Activated CD4-positive, alpha-beta T cell treated with anti-CD3 and anti-CD28 coated beads, Interleukin-2, amount 10 ng/mL, durations not matched to agents 7 days and 5 days (primary cell): ENCODE results near the gene FST. TPM values are rescaled to one million over a fixed set of nuclear protein-coding genes. Genes with fewer than 3 reads are reported as not detected.

Source experiments
- CTCF ChIA-PET: fragments of 350-600 bp; sonication (Branson Sonifier 250); formaldehyde crosslinking; loops from one replicate; lab custom pipeline; 2021; ENCODE audit warnings: antibody characterized with exemption; lab: Charles Lee
- POLR2A ChIA-PET: fragments of 350-600 bp; sonication (Branson Sonifier 250); formaldehyde crosslinking; loops from one replicate; lab custom pipeline; 2021; ENCODE audit warnings: antibody characterized with exemption; lab: Charles Lee
- DNase-seq: peaks from one replicate; pipeline ENCODE4 v3.0.0-alpha.2; 2020
- H3K27ac Mint-ChIP-seq: one replicate; pipeline ENCODE4 v1.8.0; 2021; ENCODE audit warnings: mild to moderate bottlenecking, moderate library complexity, mixed read lengths
- H3K27me3 Mint-ChIP-seq: one replicate; pipeline ENCODE4 v1.8.0; 2021; ENCODE audit warnings: mixed read lengths
- H3K36me3 Mint-ChIP-seq: one replicate; pipeline ENCODE4 v1.8.0; 2021; ENCODE audit warnings: low read depth, mixed read lengths
- H3K4me1 Mint-ChIP-seq: one replicate; pipeline ENCODE4 v1.8.0; 2021; ENCODE audit warnings: mixed read lengths
- H3K4me3 Mint-ChIP-seq: one replicate; pipeline ENCODE4 v1.8.0; 2021; ENCODE audit warnings: mild to moderate bottlenecking, moderate library complexity, mixed read lengths
- H3K9me3 Mint-ChIP-seq: one replicate; pipeline ENCODE4 v1.8.0; 2021; ENCODE audit warnings: mixed read lengths
- total RNA-seq, 2 experiments: library from RNA; stranded (reverse); gene quantifications; one replicate each; pipeline ENCODE4 v1.2.3, GENCODE V29; 2021

FST gene
- total RNA-seq, result not detected

- Mint-ChIP-seq H3K4me1 (peaks cover 37% of the 10 kb centered on the region), H3K9me3 (no peaks in the 10 kb centered on the region), H3K4me3 (peak within 1 kb of the TSS; percentile 74), H3K36me3 (peaks cover 6% of the 10 kb centered on the region), H3K27ac (peak within 1 kb of the TSS; percentile 55), H3K27me3 (peaks cover 74% of the 10 kb centered on the region)
- CTCF ChIA-PET, result no interaction called here
- POLR2A ChIA-PET, result interaction anchor here (0.5 kb wide), 1 partner anchor 286 kb away, joined by 3 read pairs; no protein-coding TSS in a partner anchor
- DNase-seq, result no peak
Observed at GRCh38 chr5:53480416-53481158, at the start of gene FST. TSS of gene FST (plus strand) at chr5:53480629. CDS start at chr5:53480792, 163 bp downstream.

GRCh38 chr5:53431665-53432064 lies 48.8 kb upstream of the FST start:
- no peak for DNase-seq
- ChIA-PET POLR2A (no interaction called here), CTCF (no interaction called here)
- Mint-ChIP-seq H3K36me3 (no peaks in the 10 kb centered on the region), H3K27me3 (peaks cover 11% of the 10 kb centered on the region), H3K9me3 (no peaks in the 10 kb centered on the region), H3K4me3 (no peak overlapping the region), H3K27ac (no peak overlapping the region), H3K4me1 (no peaks in the 10 kb centered on the region)

- H3K27ac Mint-ChIP-seq, result no peak overlapping the region
- CTCF ChIA-PET, result no interaction called here
- no peaks in the 10 kb centered on the region for H3K4me1 Mint-ChIP-seq
- H3K9me3 Mint-ChIP-seq, result no peaks in the 10 kb centered on the region
- no peak for DNase-seq
- peaks cover 7% of the 10 kb centered on the region for H3K27me3 Mint-ChIP-seq
- no peak overlapping the region for H3K4me3 Mint-ChIP-seq
- POLR2A ChIA-PET, result no interaction called here
- no peaks in the 10 kb centered on the region for H3K36me3 Mint-ChIP-seq
Observed at GRCh38 chr5:53433026-53433425, 47.4 kb upstream of the FST start.

- Mint-ChIP-seq H3K27ac (no peak overlapping the region), H3K36me3 (no peaks in the 10 kb centered on the region), H3K27me3 (peaks cover 2% of the 10 kb centered on the region), H3K9me3 (no peaks in the 10 kb centered on the region), H3K4me3 (no peak overlapping the region), H3K4me1 (no peaks in the 10 kb centered on the region)
- no peak for DNase-seq
- ChIA-PET CTCF (no interaction called here), POLR2A (no interaction called here)
Observed at GRCh38 chr5:53434541-53434940, 45.9 kb upstream of the FST start.

GRCh38 chr5:53436480-53437191 lies 43.8 kb upstream of the FST start:
- no peaks in the 10 kb centered on the region for H3K4me1 Mint-ChIP-seq
- no peak overlapping the region for H3K27ac Mint-ChIP-seq
- H3K36me3 Mint-ChIP-seq, result no peaks in the 10 kb centered on the region
- H3K4me3 Mint-ChIP-seq, result no peak overlapping the region
- ChIA-PET POLR2A (no interaction called here), CTCF (no interaction called here)
- H3K27me3 Mint-ChIP-seq, result no peaks in the 10 kb centered on the region
- no peaks in the 10 kb centered on the region for H3K9me3 Mint-ChIP-seq
- no peak for DNase-seq

- no peak for DNase-seq
- Mint-ChIP-seq H3K4me1 (no peaks in the 10 kb centered on the region), H3K9me3 (no peaks in the 10 kb centered on the region), H3K4me3 (no peak overlapping the region), H3K27me3 (no peaks in the 10 kb centered on the region), H3K36me3 (no peaks in the 10 kb centered on the region), H3K27ac (no peak overlapping the region)
- ChIA-PET POLR2A (no interaction called here), CTCF (interaction anchor here (0.6 kb wide), 1 partner anchor 16 kb away, joined by 3 read pairs; no protein-coding TSS in a partner anchor)
Observed at GRCh38 chr5:53438079-53438478, 42.4 kb upstream of the FST start.

- CTCF ChIA-PET, result interaction anchor here (0.6 kb wide), 1 partner anchor 17 kb away, joined by 3 read pairs; no protein-coding TSS in a partner anchor
- no peaks in the 10 kb centered on the region for H3K27me3 Mint-ChIP-seq
- no peak for DNase-seq
- H3K9me3 Mint-ChIP-seq, result no peaks in the 10 kb centered on the region
- no peak overlapping the region for H3K27ac Mint-ChIP-seq
- H3K4me3 Mint-ChIP-seq, result no peak overlapping the region
- H3K4me1 Mint-ChIP-seq, result no peaks in the 10 kb centered on the region
- no peaks in the 10 kb centered on the region for H3K36me3 Mint-ChIP-seq
- POLR2A ChIA-PET, result no interaction called here
Observed at GRCh38 chr5:53438486-53439472, 41.6 kb upstream of the FST start.

GRCh38 chr5:53442961-53443360 lies 37.5 kb upstream of the FST start:
- Mint-ChIP-seq H3K4me3 (no peak overlapping the region), H3K27me3 (peaks cover 5% of the 10 kb centered on the region), H3K36me3 (no peaks in the 10 kb centered on the region), H3K9me3 (no peaks in the 10 kb centered on the region), H3K4me1 (no peaks in the 10 kb centered on the region), H3K27ac (no peak overlapping the region)
- ChIA-PET CTCF (interaction anchor here (1.5 kb wide), 1 partner anchor 22 kb away, joined by 3 read pairs; no protein-coding TSS in a partner anchor), POLR2A (no interaction called here)
- DNase-seq, result no peak

GRCh38 chr5:53445569-53445968 lies 34.9 kb upstream of the FST start:
- Mint-ChIP-seq H3K4me3 (no peak overlapping the region), H3K27me3 (peaks cover 8% of the 10 kb centered on the region), H3K36me3 (no peaks in the 10 kb centered on the region), H3K4me1 (no peaks in the 10 kb centered on the region), H3K27ac (no peak overlapping the region), H3K9me3 (no peaks in the 10 kb centered on the region)
- no peak for DNase-seq
- POLR2A ChIA-PET, result no interaction called here
- CTCF ChIA-PET, result no interaction called here

GRCh38 chr5:53446908-53447307 lies 33.5 kb upstream of the FST start:
- Mint-ChIP-seq H3K4me1 (no peaks in the 10 kb centered on the region), H3K36me3 (no peaks in the 10 kb centered on the region), H3K4me3 (no peak overlapping the region), H3K9me3 (no peaks in the 10 kb centered on the region), H3K27ac (no peak overlapping the region), H3K27me3 (peaks cover 8% of the 10 kb centered on the region)
- no peak for DNase-seq
- CTCF ChIA-PET, result no interaction called here
- POLR2A ChIA-PET, result no interaction called here

- CTCF ChIA-PET, result no interaction called here
- Mint-ChIP-seq H3K36me3 (no peaks in the 10 kb centered on the region), H3K4me1 (no peaks in the 10 kb centered on the region)
Observed at GRCh38 chr5:53448851-53449250, 31.6 kb upstream of the FST start.

GRCh38 chr5:53453898-53454718 lies 26.3 kb upstream of the FST start:
- CTCF ChIA-PET, result interaction anchor here (0.9 to 1.4 kb wide), 2 partner anchors 12 to 22 kb away, joined by 3 read pairs; no protein-coding TSS in a partner anchor
- Mint-ChIP-seq H3K36me3 (no peaks in the 10 kb centered on the region), H3K27me3 (peaks cover 18% of the 10 kb centered on the region)

More at GRCh38 chr5:53448851-53449250, 31.6 kb upstream of the FST start:
- Mint-ChIP-seq H3K27me3 (peaks cover 10% of the 10 kb centered on the region), H3K27ac (no peak overlapping the region), H3K4me3 (no peak overlapping the region), H3K9me3 (no peaks in the 10 kb centered on the region)
- POLR2A ChIA-PET, result no interaction called here
- DNase-seq, result no peak

More at GRCh38 chr5:53453898-53454718, 26.3 kb upstream of the FST start:
- Mint-ChIP-seq H3K27ac (no peak overlapping the region), H3K9me3 (no peaks in the 10 kb centered on the region), H3K4me3 (no peak overlapping the region), H3K4me1 (no peaks in the 10 kb centered on the region)
- no peak for DNase-seq
- POLR2A ChIA-PET, result no interaction called here
